ENCODE measurements around the gene ZBTB7C.

ZBTB7C gene

GRCh38 chr18:48133671-48134251 is 275.4 kb downstream of the ZBTB7C start:
- no peak for DNase-seq

- no peak for DNase-seq
Measured at GRCh38 chr18:48132797-48133655, 276.2 kb downstream of the ZBTB7C start.

GRCh38 chr18:48131042-48131441 is 278.1 kb downstream of the ZBTB7C start:
- DNase-seq: no peak

- no peak for DNase-seq
Measured at GRCh38 chr18:48129621-48130082, 279.5 kb downstream of the ZBTB7C start.

GRCh38 chr18:48127606-48128005 is 281.6 kb downstream of the ZBTB7C start:
- no peak for DNase-seq

- DNase-seq: no peak
Measured at GRCh38 chr18:48126240-48126639, 282.9 kb downstream of the ZBTB7C start.

GRCh38 chr18:48125724-48126123 is 283.5 kb downstream of the ZBTB7C start:
- DNase-seq: no peak

GRCh38 chr18:48124857-48125626 is 284.1 kb downstream of the ZBTB7C start:
- no peak for DNase-seq

- DNase-seq: no peak
Measured at GRCh38 chr18:48123941-48124340, 285.2 kb downstream of the ZBTB7C start.

- no peak for DNase-seq
Measured at GRCh38 chr18:48123324-48123723, 285.9 kb downstream of the ZBTB7C start.

GRCh38 chr18:48122816-48123215 is 286.4 kb downstream of the ZBTB7C start:
- no peak for DNase-seq

GRCh38 chr18:48122376-48122775 is 286.8 kb downstream of the ZBTB7C start:
- no peak for DNase-seq

GRCh38 chr18:48121752-48122151 is 287.4 kb downstream of the ZBTB7C start:
- no peak for DNase-seq

- no peak for DNase-seq
Measured at GRCh38 chr18:48119204-48119603, 290.0 kb downstream of the ZBTB7C start.

- DNase-seq: no peak
Measured at GRCh38 chr18:48116873-48117630, 292.1 kb downstream of the ZBTB7C start.

GRCh38 chr18:48116017-48116416 is 293.2 kb downstream of the ZBTB7C start:
- DNase-seq: no peak

- no peak for DNase-seq
Measured at GRCh38 chr18:48113691-48114090, 295.5 kb downstream of the ZBTB7C start.

GRCh38 chr18:48111587-48111986 is 297.6 kb downstream of the ZBTB7C start:
- no peak for DNase-seq

GRCh38 chr18:48110797-48111196 is 298.4 kb downstream of the ZBTB7C start:
- no peak for DNase-seq

- DNase-seq: no peak
Measured at GRCh38 chr18:48109961-48110493, 299.2 kb downstream of the ZBTB7C start.

- DNase-seq: no peak
Measured at GRCh38 chr18:48108136-48108535, 301.0 kb downstream of the ZBTB7C start.

GRCh38 chr18:48106976-48107781 is 302.0 kb downstream of the ZBTB7C start:
- DNase-seq: no peak

All from OCI-M1 (cell line).